Small intestine (tissue), 16 donors: ENCODE measurements around the gene GSTO1. TPM values are rescaled to one million over a fixed set of nuclear protein-coding genes. Genes with fewer than 3 reads are reported as not detected.
A peak's percentile ranks its signal among the peaks of the same experiment; 100 is the strongest.

ENCODE experiments used
- DNase-seq, 2 donors: peaks; one replicate each; pipeline versions ENCODE4 v3.0.0 to v3.0.0-alpha.2; 2013
- FAIRE-seq: peaks from 2 replicates; lab custom pipeline; 2012; peaks lifted over from hg19 to GRCh38; lab: Jason Lieb, UNC
- H3K27ac ChIP-seq, 3 donors: one replicate each; pipeline ENCODE4 v1.5.1; 2013; ENCODE audit warnings: low read length in 2 of 3, mild to moderate bottlenecking in 2 of 3, control low read depth in 1 of 3, inconsistent platforms in 1 of 3, low read depth in 1 of 3, moderate library complexity in 1 of 3
- H3K27me3 ChIP-seq, 3 donors: one replicate each; pipeline ENCODE4 v1.6.1; 2013; ENCODE audit warnings: low read length in 3 of 3, inconsistent platforms in 1 of 3; ENCODE audit not compliant: control insufficient read depth in 3 of 3, insufficient read depth in 3 of 3
- H3K36me3 ChIP-seq, 3 donors: one replicate each; pipeline ENCODE4 v1.6.1; 2013; ENCODE audit warnings: low read length in 3 of 3, inconsistent platforms in 1 of 3, low read depth in 1 of 3, mild to moderate bottlenecking in 1 of 3, moderate library complexity in 1 of 3; ENCODE audit not compliant: control insufficient read depth in 3 of 3, insufficient read depth in 2 of 3
- H3K4me1 ChIP-seq, 3 donors: one replicate each; pipeline ENCODE4 v1.6.1; 2013; ENCODE audit warnings: low read length in 2 of 3, inconsistent platforms in 1 of 3, low read depth in 1 of 3, mild to moderate bottlenecking in 1 of 3, moderate library complexity in 1 of 3; ENCODE audit not compliant: control insufficient read depth in 3 of 3, insufficient read depth in 2 of 3
- H3K4me3 ChIP-seq, 3 donors: one replicate each; pipeline ENCODE4 v1.5.1; 2013; ENCODE audit warnings: low read length in 3 of 3, control low read depth in 1 of 3, inconsistent platforms in 1 of 3, low read depth in 1 of 3, mild to moderate bottlenecking in 1 of 3, moderate library complexity in 1 of 3
- H3K9me3 ChIP-seq, 2 donors: one replicate each; pipeline ENCODE4 v1.6.1; 2013; ENCODE audit warnings: low read depth in 1 of 2, low read length in 1 of 2; ENCODE audit not compliant: control insufficient read depth in 2 of 2, insufficient read depth in 1 of 2
- WGBS, 3 donors: extraction: QIAGEN DNeasy Blood & Tissue Kit; methylation state at CpG; one replicate each; pipeline ENCODE4 v1.1.7; 2013; 5-methylcytosine and 5-hydroxymethylcytosine counted together
- long read RNA-seq, 10 donors: transcript quantifications; one replicate each; lab custom pipeline, GENCODE V29; 2026
- polyA plus RNA-seq, 4 donors: library from polyadenylated mRNA; stranded (reverse) in 3 of 4; unstranded in 1 of 4; fragments of 200-250 nt in 3 of 4; fragments of 120-200 nt in 1 of 4; gene quantifications; one replicate each; pipeline versions ENCODE4 v1.2.1 to v1.2.3, GENCODE V29; 2013
- donor health status: healthy with polysubstance abuse.
- donor health status: control.
- donor health status: control.
- donor health status: Bipolar disorder and iron deficiency.
- donor health status: healthy.

GSTO1 gene
- 100 to 1,000 TPM; 173 to 422 (median 223) TPM for polyA plus RNA-seq
- long read RNA-seq, donor 1, transcript GSTO1-202 (6 exons, 972 nt) = major isoform, 332 of 563 reads
- long read RNA-seq, donor 1, transcript GSTO1-207 (6 exons, 1,052 nt) = minor isoform, 6 of 563 reads
- long read RNA-seq, donor 1, transcript GSTO1-204 (5 exons, 829 nt) = minor isoform, 61 of 563 reads
- long read RNA-seq, donor 1, partial matches to known transcripts = 121 of 563 reads
- long read RNA-seq, donor 1, other reads (novel, unspliced or antisense) = 42 of 563 reads
- long read RNA-seq, donor 2, transcript GSTO1-202 (6 exons, 972 nt) = major isoform, 80 of 115 reads
- long read RNA-seq, donor 2, transcript GSTO1-204 (5 exons, 829 nt) = minor isoform, 14 of 115 reads
- long read RNA-seq, donor 2, partial matches to known transcripts = 16 of 115 reads
- long read RNA-seq, donor 2, other reads (novel, unspliced or antisense) = 5 of 115 reads
- long read RNA-seq, donor 3, transcript GSTO1-202 (6 exons, 972 nt) = major isoform, 110 of 192 reads
- long read RNA-seq, donor 3, transcript GSTO1-204 (5 exons, 829 nt) = minor isoform, 33 of 192 reads
- long read RNA-seq, donor 3, partial matches to known transcripts = 38 of 192 reads
- long read RNA-seq, donor 3, other reads (novel, unspliced or antisense) = 9 of 192 reads
- long read RNA-seq, donor 4, partial matches to known transcripts = 0 of 4 reads
- long read RNA-seq, donor 4, other reads (novel, unspliced or antisense) = 0 of 4 reads
- long read RNA-seq, donor 5, transcript GSTO1-202 (6 exons, 972 nt) = major isoform, 39 of 48 reads
- long read RNA-seq, donor 5, partial matches to known transcripts = 6 of 48 reads
- long read RNA-seq, donor 5, other reads (novel, unspliced or antisense) = 0 of 48 reads
- long read RNA-seq, donor 6, transcript GSTO1-202 (6 exons, 972 nt) = major isoform, 131 of 158 reads
- long read RNA-seq, donor 6, transcript GSTO1-204 (5 exons, 829 nt) = minor isoform, 22 of 158 reads
- long read RNA-seq, donor 6, partial matches to known transcripts = 5 of 158 reads
- long read RNA-seq, donor 6, other reads (novel, unspliced or antisense) = 0 of 158 reads
- long read RNA-seq, donor 7 = 0 reads
- long read RNA-seq, donor 8, partial matches to known transcripts = 0 of 3 reads
- long read RNA-seq, donor 8, other reads (novel, unspliced or antisense) = 0 of 3 reads
- long read RNA-seq, donor 9, transcript GSTO1-204 (5 exons, 829 nt) = minor isoform, 5 of 40 reads
- long read RNA-seq, donor 9, transcript GSTO1-202 (6 exons, 972 nt) = major isoform, 34 of 40 reads
- long read RNA-seq, donor 9, partial matches to known transcripts = 0 of 40 reads
- long read RNA-seq, donor 9, other reads (novel, unspliced or antisense) = 0 of 40 reads
- long read RNA-seq, donor 10, transcript GSTO1-202 (6 exons, 972 nt) = major isoform, 85 of 135 reads
- long read RNA-seq, donor 10, transcript GSTO1-204 (5 exons, 829 nt) = minor isoform, 23 of 135 reads
- long read RNA-seq, donor 10, partial matches to known transcripts = 15 of 135 reads
- long read RNA-seq, donor 10, other reads (novel, unspliced or antisense) = 11 of 135 reads

- H3K36me3 ChIP-seq = peaks cover 6 to 15% (median 7%) of the 10 kb centered on the region in 3 donors
- H3K27me3 ChIP-seq = no peaks in the 10 kb centered on the region
- FAIRE-seq = no peak
- DNase-seq = peak; percentile 64 to 78
- H3K4me3 ChIP-seq = peak within 1 kb of the TSS; percentile 80 to 86 (median 82)
- H3K4me1 ChIP-seq = peaks cover 12 to 48% (median 12%) of the 10 kb centered on the region in 3 donors
- H3K9me3 ChIP-seq = peaks cover 0 to 4% of the 10 kb centered on the region in 2 donors
- 1% methylated on average over 61 to 69 of the region's 69 CpGs for WGBS, 3 donors
- H3K27ac ChIP-seq = peak within 1 kb of the TSS; percentile 89 to 97 (median 93)
Observed at GRCh38 chr10:104254493-104255310, at the start of gene GSTO1. TSS of gene GSTO1 (plus strand) at chr10:104254892. CDS start at chr10:104254929, 37 bp downstream.

GRCh38 chr10:104208730-104209129 lies 46.0 kb upstream of the GSTO1 start:
- H3K9me3 ChIP-seq = no peaks in the 10 kb centered on the region
- H3K27me3 ChIP-seq = no peaks in the 10 kb centered on the region
- DNase-seq = no peak
- no peak for FAIRE-seq
- H3K27ac ChIP-seq = no peak overlapping the region
- H3K36me3 ChIP-seq = peaks cover 0 to 6% (median 0%) of the 10 kb centered on the region in 3 donors
- H3K4me1 ChIP-seq = no peaks in the 10 kb centered on the region
- H3K4me3 ChIP-seq = no peak overlapping the region
- 68 to 76% (median 70%) methylated on average over 3 of the region's 3 CpGs for WGBS, 3 donors

- FAIRE-seq (no peak), DNase-seq (peak; percentile 50 to 55)
- Histone ChIP-seq H3K27me3 (no peaks in the 10 kb centered on the region), H3K4me3 (no peak overlapping the region), H3K27ac (no peak overlapping the region), H3K36me3 (peaks cover 0 to 6% (median 0%) of the 10 kb centered on the region in 3 donors), H3K9me3 (no peaks in the 10 kb centered on the region), H3K4me1 (no peaks in the 10 kb centered on the region)
- WGBS, 3 donors = 42 to 49% (median 48%) methylated on average over 2 of the region's 2 CpGs
Observed at GRCh38 chr10:104209575-104210198, 45.0 kb upstream of the GSTO1 start.

GRCh38 chr10:104216631-104217030 lies 38.1 kb upstream of the GSTO1 start:
- no peak for DNase-seq
- Histone ChIP-seq H3K27me3 (no peaks in the 10 kb centered on the region), H3K4me1 (peaks cover 0 to 10% (median 0%) of the 10 kb centered on the region in 3 donors), H3K36me3 (peaks cover 0 to 4% (median 0%) of the 10 kb centered on the region in 3 donors), H3K9me3 (no peaks in the 10 kb centered on the region), H3K27ac (no peak overlapping the region), H3K4me3 (no peak overlapping the region)
- 91 to 95% (median 92%) methylated on average over 3 of the region's 3 CpGs for WGBS, 3 donors
- no peak for FAIRE-seq

DNA sequence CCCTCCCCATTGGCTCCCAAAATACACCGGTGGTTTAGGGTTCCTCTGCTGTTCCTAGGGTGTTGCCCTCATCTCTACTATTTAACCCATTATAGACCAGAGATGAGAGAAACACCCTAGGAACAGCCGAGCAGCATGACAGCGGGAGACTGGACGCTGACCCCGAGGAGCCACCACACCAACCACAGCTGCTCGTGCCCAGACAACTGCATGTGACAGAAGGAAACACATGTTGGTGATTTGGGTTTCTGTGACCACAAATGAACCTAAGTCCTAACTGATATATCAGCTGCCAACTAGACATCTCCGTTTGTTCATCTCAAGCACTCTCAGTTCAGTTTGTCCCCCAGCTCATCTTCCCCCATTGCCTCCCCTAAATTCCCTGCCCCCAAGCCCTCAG lies 35.9 kb upstream of the GSTO1 start:
- no peaks in the 10 kb centered on the region for H3K9me3 ChIP-seq
- 58 to 73% (median 60%) methylated on average over 7 of the region's 7 CpGs for WGBS, 3 donors
- H3K27ac ChIP-seq = peak overlapping the region in 1 of 3 donors; percentile 92
- no peak overlapping the region for H3K4me3 ChIP-seq
- no peaks in the 10 kb centered on the region for H3K27me3 ChIP-seq
- no peak for DNase-seq
- FAIRE-seq = no peak
- peaks cover 0 to 10% (median 0%) of the 10 kb centered on the region in 3 donors for H3K4me1 ChIP-seq
- peaks cover 0 to 3% (median 0%) of the 10 kb centered on the region in 3 donors for H3K36me3 ChIP-seq

- peak; percentile 89 to 90 for DNase-seq
- 7 to 52% (median 25%) methylated on average over 2 of the region's 2 CpGs for WGBS, 3 donors
- H3K27ac ChIP-seq = peak overlapping the region; percentile 5 to 92 (median 32)
Observed at GRCh38 chr10:104220522-104220921, 34.2 kb upstream of the GSTO1 start.

DNA sequence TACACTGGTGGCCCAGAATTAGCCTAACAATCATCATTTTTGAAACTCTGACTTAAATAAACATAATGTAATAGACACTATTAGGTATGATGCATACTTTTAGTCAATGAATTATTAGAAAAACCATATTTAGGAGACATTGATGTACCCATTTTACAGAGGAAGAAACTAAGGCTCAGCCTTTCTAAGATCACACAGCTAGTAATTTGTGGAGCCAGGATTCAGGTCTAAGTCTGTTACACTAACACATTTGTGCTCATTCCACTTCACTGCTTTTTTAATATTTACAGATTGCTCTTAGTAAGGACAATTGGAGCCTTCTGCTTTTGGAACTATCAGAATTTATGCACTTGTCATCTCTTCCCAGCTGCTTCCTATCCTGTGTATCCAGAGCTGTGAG lies 31.4 kb upstream of the GSTO1 start:
- FAIRE-seq (no peak), DNase-seq (no peak)
- no peaks in the 10 kb centered on the region for H3K9me3 ChIP-seq
- no peak overlapping the region for H3K4me3 ChIP-seq
- H3K4me1 ChIP-seq = peaks cover 0 to 10% (median 0%) of the 10 kb centered on the region in 3 donors
- H3K36me3 ChIP-seq = peaks cover 0 to 3% (median 0%) of the 10 kb centered on the region in 3 donors
- no peak overlapping the region for H3K27ac ChIP-seq
- no peaks in the 10 kb centered on the region for H3K27me3 ChIP-seq

More at GRCh38 chr10:104220522-104220921, 34.2 kb upstream of the GSTO1 start:
- H3K27me3 ChIP-seq = no peaks in the 10 kb centered on the region
- FAIRE-seq = peak; percentile 41
- peaks cover 0 to 3% (median 0%) of the 10 kb centered on the region in 3 donors for H3K36me3 ChIP-seq
- H3K4me1 ChIP-seq = peaks cover 0 to 10% (median 0%) of the 10 kb centered on the region in 3 donors
- no peaks in the 10 kb centered on the region for H3K9me3 ChIP-seq
- no peak overlapping the region for H3K4me3 ChIP-seq
